Liver (tissue), 3 donors: Measurements from ENCODE around the gene TP73.

Experiments used
- ATF3 ChIP-seq: IDR thresholded peaks from 2 replicates; pipeline ENCODE4 v1.6.1; 2016; ENCODE audit warnings: antibody characterized with exemption
- CTCF ChIP-seq: fragments of 150-350 bp; IDR thresholded peaks from 2 replicates; pipeline ENCODE4 v1.5.1; 2017; ENCODE audit warnings: improper control_type of control experiment, low read depth, low read length; ENCODE audit not compliant: missing input control
- EGR1 ChIP-seq, 2 donors: IDR thresholded peaks; 2 replicates each; pipeline ENCODE4 v1.6.1; 2016 to 2018; ENCODE audit warnings: antibody characterized with exemption in 2 of 2, low read depth in 2 of 2
- GABPA ChIP-seq, 2 donors: IDR thresholded peaks in 1 of 2; conservative IDR thresholded peaks in 1 of 2; 2 replicates each; pipeline ENCODE4 v1.6.1; 2016; ENCODE audit warnings: antibody characterized with exemption in 2 of 2, mild to moderate bottlenecking in 1 of 2, moderate library complexity in 1 of 2
- JUND ChIP-seq, 2 donors: IDR thresholded peaks; 2 replicates each; pipeline ENCODE4 v1.6.1; 2016; ENCODE audit warnings: antibody characterized with exemption in 2 of 2
- MAX ChIP-seq: IDR thresholded peaks from 2 replicates; pipeline ENCODE4 v1.6.1; 2016; ENCODE audit warnings: antibody characterized with exemption
- REST ChIP-seq: IDR thresholded peaks from 2 replicates; pipeline ENCODE4 v1.6.1; 2016; ENCODE audit warnings: antibody characterized with exemption, mild to moderate bottlenecking
- RXRA ChIP-seq, 2 donors: IDR thresholded peaks; 2 replicates each; pipeline ENCODE4 v1.6.1; 2017 to 2018; ENCODE audit warnings: antibody characterized with exemption in 2 of 2, mild to moderate bottlenecking in 1 of 2
- SP1 ChIP-seq: IDR thresholded peaks from 2 replicates; pipeline ENCODE4 v1.6.1; 2018; ENCODE audit warnings: antibody characterized with exemption, mild to moderate bottlenecking
- TAF1 ChIP-seq: conservative IDR thresholded peaks from 2 replicates; pipeline ENCODE4 v1.6.1; 2016; ENCODE audit warnings: antibody characterized with exemption, mild to moderate bottlenecking
- YY1 ChIP-seq: IDR thresholded peaks from 2 replicates; pipeline ENCODE4 v1.6.1; 2016; ENCODE audit warnings: antibody characterized with exemption, mild to moderate bottlenecking
- ZBTB33 ChIP-seq: IDR thresholded peaks from 2 replicates; pipeline ENCODE4 v1.6.1; 2016; ENCODE audit warnings: antibody characterized with exemption
- donor health status: healthy.
- donor health status: healthy.

GRCh38 chr1:3711381-3711779, 59.1 kb downstream of the TP73 start:
- no peak for TF ChIP-seq MAX
- no peak for TF ChIP-seq CTCF
- TF ChIP-seq JUND (IDR thresholded peaks at IDR 0.05) = no peak
- no peak for TF ChIP-seq TAF1
- TF ChIP-seq EGR1 (IDR thresholded peaks at IDR 0.05; ENCODE audit: low read depth in 2 of 2) = no peak
- no peak for TF ChIP-seq ATF3
- no peak for TF ChIP-seq REST
- TF ChIP-seq RXRA (IDR thresholded peaks at IDR 0.05) = no peak
- no peak for TF ChIP-seq YY1
- no peak for TF ChIP-seq GABPA (IDR thresholded peaks at IDR 0.05 in 1 of 2, conservative IDR thresholded peaks at IDR 0.05 in 1 of 2)
- TF ChIP-seq ZBTB33 = no peak
- TF ChIP-seq SP1 = no peak
